Smooth muscle cell (in vitro differentiated cells): Measurements from ENCODE around the gene ZDHHC13. TPM values are rescaled to one million over a fixed set of nuclear protein-coding genes. Genes with fewer than 3 reads are reported as not detected.

Experiments used
- DNase-seq: peaks from one replicate; lab custom pipeline; 2025; ENCODE audit not compliant: unreplicated experiment; lab: John Stamatoyannopoulos, UW
- H2AFZ ChIP-seq: fragments of 200-600 bp; sonication (generic); 2 replicates; pipeline ENCODE4 v1.6.0; 2016; ENCODE audit warnings: antibody characterized with exemption, low read depth, mild to moderate bottlenecking
- H3F3A ChIP-seq: fragments of 200-600 bp; sonication (generic); 2 replicates; pipeline ENCODE4 v1.6.0; 2017; ENCODE audit warnings: antibody characterized with exemption, low read depth
- H3K27ac ChIP-seq: fragments of 200-600 bp; sonication (generic); 2 replicates; pipeline ENCODE4 v1.5.1; 2016; ENCODE audit warnings: low read depth, mild to moderate bottlenecking
- H3K27me3 ChIP-seq: fragments of 200-600 bp; sonication (generic); 2 replicates; pipeline ENCODE4 v1.6.1; 2016; ENCODE audit warnings: low read depth, mild to moderate bottlenecking
- H3K36me3 ChIP-seq: fragments of 200-600 bp; sonication (generic); 2 replicates; pipeline ENCODE4 v1.5.1; 2016; ENCODE audit warnings: low read depth
- H3K4me1 ChIP-seq: fragments of 200-600 bp; sonication (generic); 2 replicates; pipeline ENCODE4 v1.5.1; 2016; ENCODE audit warnings: low read depth
- H3K4me2 ChIP-seq: fragments of 200-600 bp; sonication (generic); 2 replicates; pipeline ENCODE4 v1.6.0; 2016; ENCODE audit warnings: mild to moderate bottlenecking
- H3K4me3 ChIP-seq: fragments of 200-600 bp; sonication (generic); 2 replicates; pipeline ENCODE4 v1.5.1; 2016; ENCODE audit warnings: mild to moderate bottlenecking
- H3K79me2 ChIP-seq: fragments of 200-600 bp; sonication (generic); 2 replicates; pipeline ENCODE4 v1.6.0; 2016; ENCODE audit warnings: low read depth, mild to moderate bottlenecking
- H3K9ac ChIP-seq: fragments of 200-600 bp; sonication (generic); 2 replicates; pipeline ENCODE4 v1.6.0; 2016; ENCODE audit warnings: low read depth
- H3K9me3 ChIP-seq: fragments of 200-600 bp; sonication (generic); replicated peaks from 2 replicates; pipeline ENCODE4 v1.5.1; 2016; ENCODE audit warnings: low read depth
- H4K20me1 ChIP-seq: fragments of 200-600 bp; sonication (generic); 2 replicates; pipeline ENCODE4 v1.6.0; 2016; ENCODE audit warnings: low read depth
- CTCF ChIP-seq: fragments of 200-600 bp; sonication (generic); IDR thresholded peaks from 2 replicates; pipeline ENCODE4 v1.5.1; 2017; ENCODE audit warnings: borderline replicate concordance, mild to moderate bottlenecking, antibody characterized with exemption; ENCODE audit not compliant: insufficient read depth, poor library complexity, severe bottlenecking
- WGBS: methylation state at CpG from one replicate; pipeline ENCODE4 v1.1.7; 2016; ENCODE audit warnings: low lambda C conversion rate; 5-methylcytosine and 5-hydroxymethylcytosine counted together
- polyA plus RNA-seq: library from polyadenylated mRNA; unstranded; fragments of >200 nt; fragmentation: Nextera tagmentation; extraction: Ambion mirVana; gene quantifications from 2 replicates; pipeline ENCODE4 v1.2.1, GENCODE V29; 2016
- total RNA-seq: library from RNA; depleted of rRNA; stranded (reverse); fragments of >200 nt; gene quantifications from 2 replicates; pipeline ENCODE4 v1.2.3, GENCODE V29; 2014

ZDHHC13 gene
- total and polyA plus RNA-seq, 2 experiments from 2014 or later: 12.8 to 17.3 TPM

- Histone ChIP-seq H2AFZ (no peak within 1 kb of the TSS), H3K4me3 (no peak within 1 kb of the TSS), H3K9me3 (no peaks in the 10 kb centered on the region), H3K27ac (no peak within 1 kb of the TSS), H3K9ac (no peak within 1 kb of the TSS), H4K20me1 (no peaks in the 10 kb centered on the region), H3K4me2 (no peak within 1 kb of the TSS), H3F3A (no peaks in the 10 kb centered on the region), H3K36me3 (no peaks in the 10 kb centered on the region), H3K4me1 (no peaks in the 10 kb centered on the region), H3K79me2 (no peaks in the 10 kb centered on the region), H3K27me3 (no peaks in the 10 kb centered on the region)
- 62% methylated on average over 7 of the region's 7 CpGs for WGBS
- TF ChIP-seq CTCF: no peak
- DNase-seq: no peak
These were observed 85.0 kb downstream of the ZDHHC13 start, which contains the start of gene CSRP3 for GRCh38 chr11:19201737-19202605. Gene CSRP3, minus strand, starts transcription at chr11:19201983. Its CDS starts 9,535 bp downstream, at chr11:19192448.

- 97% methylated on average over 5 of the region's 5 CpGs for WGBS
- H3K9me3 ChIP-seq: no peaks in the 10 kb centered on the region
These were observed 87.9 kb downstream of the ZDHHC13 start for GRCh38 chr11:19204836-19205235.

GRCh38 chr11:19208181-19208580 is 91.2 kb downstream of the ZDHHC13 start:
- 94% methylated on average over 2 of the region's 2 CpGs for WGBS
- no peak for TF ChIP-seq CTCF

More at GRCh38 chr11:19204836-19205235, 87.9 kb downstream of the ZDHHC13 start:
- no peaks in the 10 kb centered on the region for H3K79me2 ChIP-seq
- no peak for TF ChIP-seq CTCF
- no peak overlapping the region for H3K4me3 ChIP-seq
- H3F3A ChIP-seq: no peaks in the 10 kb centered on the region
- no peak for DNase-seq
- no peaks in the 10 kb centered on the region for H4K20me1 ChIP-seq
- no peaks in the 10 kb centered on the region for H3K27me3 ChIP-seq
- peaks cover 10% of the 10 kb centered on the region for H3K4me1 ChIP-seq
- H2AFZ ChIP-seq: no peak overlapping the region
- no peaks in the 10 kb centered on the region for H3K36me3 ChIP-seq
- no peak overlapping the region for H3K4me2 ChIP-seq
- no peak overlapping the region for H3K27ac ChIP-seq
- H3K9ac ChIP-seq: no peak overlapping the region

More at GRCh38 chr11:19208181-19208580, 91.2 kb downstream of the ZDHHC13 start:
- Histone ChIP-seq H3K9me3 (no peaks in the 10 kb centered on the region), H3K4me2 (no peak overlapping the region), H3K79me2 (no peaks in the 10 kb centered on the region), H3K36me3 (no peaks in the 10 kb centered on the region), H3K9ac (no peak overlapping the region), H2AFZ (no peak overlapping the region), H3K4me3 (no peak overlapping the region), H3F3A (no peaks in the 10 kb centered on the region), H3K4me1 (peaks cover 10% of the 10 kb centered on the region), H4K20me1 (no peaks in the 10 kb centered on the region), H3K27me3 (no peaks in the 10 kb centered on the region), H3K27ac (no peak overlapping the region)
- no peak for DNase-seq
